IgD-negative memory B cell (primary cell): Measurements from ENCODE around the gene DBF4. TPM values are rescaled to one million over a fixed set of nuclear protein-coding genes. Genes with fewer than 3 reads are reported as not detected.

ENCODE experiments used
- polyA plus RNA-seq: library from polyadenylated mRNA; unstranded; fragments of 300-500 nt; fragmentation: Illumina TruSeq; gene quantifications from one replicate; pipeline ENCODE4 v1.2.3, GENCODE V29; 2021

Gene DBF4
- polyA plus RNA-seq, 1 donor from 2014 or later: 24.9 TPM

Other genes starting within 250 kb of the DBF4 start
- gene RUNDC3B, start 248.1 kb upstream of the DBF4 start, polyA plus RNA-seq: 0.06 TPM
- 15.7 TPM for gene SLC25A40, start 133 bp upstream of the DBF4 start, polyA plus RNA-seq
- gene ADAM22, start 57.8 kb downstream of the DBF4 start, polyA plus RNA-seq: 0.23 TPM